K562 (cell line): Measurements from ENCODE around the gene BRSK1. TPM values are rescaled to one million over a fixed set of nuclear protein-coding genes. Genes with fewer than 3 reads are reported as not detected.

Source experiments
- ATAC-seq: fragments of 200-7000 bp; cut with Tn5 transposase; 3 replicates; pipeline ENCODE4 v1.9.1; 2020; ENCODE audit warnings: moderate library complexity
- BruUV-seq: library from RNA; stranded (reverse); fragments of 400-500 nt; replicated peaks from 2 replicates; lab custom pipeline; 2021; lab: Mats Ljungman, UMichigan
- CTCF ChIA-PET: fragments of 300-600 bp; formaldehyde crosslinking; extraction: SDS; loops from one replicate; lab custom pipeline; 2021; ENCODE audit warnings: low intra/inter-chr PET ratio; lab: Yijun Ruan, JAX
- POLR2A ChIA-PET: fragments of 300-600, 350-650 bp; sonication (Branson Sonifier 250); formaldehyde crosslinking; extraction: SDS; loops from one replicate; lab custom pipeline; 2021; ENCODE audit warnings: antibody characterized with exemption, inconsistent platforms; lab: Yijun Ruan, JAX
- DNase-seq, 4 experiments: peaks; one replicate each; pipeline versions ENCODE4 v3.0.0 to v3.0.0-alpha.2; 2011 to 2018; ENCODE audit warnings: low spot score in 3 of 4, mixed read lengths in 3 of 4; ENCODE audit errors: extremely low read depth in 1 of 4
- FAIRE-seq: peaks from 2 replicates; lab custom pipeline; 2011; peaks lifted over from hg19 to GRCh38; lab: Jason Lieb, UNC
- H2AFZ ChIP-seq: 2 replicates; pipeline ENCODE4 v1.6.0; 2011; ENCODE audit warnings: low read depth, low read length, control low read depth, inconsistent platforms
- H3K27ac ChIP-seq: fragments of 200-600 bp; 3 replicates; pipeline ENCODE4 v1.8.0; 2011; ENCODE audit warnings: low read depth, mild to moderate bottlenecking, control low read depth, inconsistent platforms, low read length, moderate library complexity, mixed read lengths; ENCODE audit errors: extremely low read depth
- H3K27me3 ChIP-seq, 2 experiments: fragments of 300-600 bp in 1 of 2; 2 replicates in 1 of 2; 3 replicates in 1 of 2; pipeline versions ENCODE4 v1.6.0 to v1.8.0; 2011; ENCODE audit warnings: inconsistent platforms in 2 of 2, low read length in 2 of 2, mild to moderate bottlenecking in 1 of 2, mixed read lengths in 1 of 2, moderate library complexity in 1 of 2; ENCODE audit not compliant: control insufficient read depth in 2 of 2, insufficient read depth in 2 of 2
- H3K36me3 ChIP-seq: fragments of 300-600 bp; 3 replicates; pipeline ENCODE4 v1.8.0; 2011; ENCODE audit warnings: mild to moderate bottlenecking, low read length, inconsistent platforms; ENCODE audit not compliant: control insufficient read depth, insufficient read depth
- H3K4me1 ChIP-seq, 2 experiments: fragments of 200-600 bp in 1 of 2; replicated peaks in 1 of 2; 2 replicates in 1 of 2; 3 replicates in 1 of 2; pipeline versions ENCODE4 v1.5.1 to v1.8.0; 2011; ENCODE audit warnings: inconsistent platforms in 2 of 2, low read length in 2 of 2, mild to moderate bottlenecking in 1 of 2, mixed read lengths in 1 of 2, moderate library complexity in 1 of 2; ENCODE audit not compliant: control insufficient read depth in 2 of 2, insufficient read depth in 2 of 2
- H3K4me2 ChIP-seq: 2 replicates; pipeline ENCODE4 v1.6.1; 2011; ENCODE audit warnings: low read length, control low read depth, inconsistent platforms, mixed read lengths; ENCODE audit not compliant: insufficient read depth
- H3K4me3 ChIP-seq: fragments of 200-600 bp; sonication (generic), shearing (Covaris generic); 2 replicates; pipeline ENCODE4 v1.5.1; 2016; ENCODE audit warnings: control low read depth, inconsistent platforms
- H3K79me2 ChIP-seq: fragments of 200-600 bp; 3 replicates; pipeline ENCODE4 v1.8.0; 2011; ENCODE audit warnings: low read length, inconsistent platforms; ENCODE audit not compliant: control insufficient read depth, insufficient read depth
- H3K9ac ChIP-seq, 2 experiments: 2 replicates each; pipeline versions ENCODE4 v1.6.0 to v1.6.1; 2011; ENCODE audit warnings: low read depth in 2 of 2, low read length in 2 of 2, control low read depth in 1 of 2, inconsistent platforms in 1 of 2, mild to moderate bottlenecking in 1 of 2, mixed read lengths in 1 of 2; ENCODE audit not compliant: insufficient read depth in 1 of 2
- H3K9me1 ChIP-seq: one replicate; pipeline ENCODE4 v1.6.0; 2011; ENCODE audit warnings: inconsistent platforms, mild to moderate bottlenecking, low read length, moderate library complexity; ENCODE audit not compliant: control insufficient read depth, insufficient read depth
- H3K9me3 ChIP-seq: replicated peaks from 2 replicates; pipeline ENCODE4 v1.5.1; 2011; ENCODE audit warnings: low read depth, low read length, inconsistent platforms; ENCODE audit not compliant: control insufficient read depth, insufficient read depth
- H4K20me1 ChIP-seq: replicated peaks from 2 replicates; pipeline ENCODE4 v1.6.1; 2011; ENCODE audit warnings: low read length, inconsistent platforms, mixed read lengths; ENCODE audit not compliant: control insufficient read depth, insufficient read depth
- ARHGAP35 ChIP-seq: fragments of 450-650 bp; IDR thresholded peaks from 2 replicates; pipeline ENCODE4 v1.6.1; 2018; ENCODE audit not compliant: partially characterized antibody
- BDP1 ChIP-seq: IDR thresholded peaks from 3 replicates; pipeline ENCODE4 v1.6.1; 2011; ENCODE audit not compliant: insufficient read length, insufficient read depth
- CCNT2 ChIP-seq: IDR thresholded peaks from 2 replicates; pipeline ENCODE4 v1.6.1; 2011; ENCODE audit warnings: borderline replicate concordance, low read depth, mild to moderate bottlenecking, moderate library complexity, mixed read lengths, low read length; ENCODE audit not compliant: insufficient read length; ENCODE audit errors: extremely low read depth
- CREM ChIP-seq: IDR thresholded peaks from 2 replicates; pipeline ENCODE4 v1.6.1; 2014; ENCODE audit warnings: antibody characterized with exemption, low read depth
- FOXJ2 ChIP-seq: fragments of 200-800 bp; sonication (Bioruptor generic); IDR thresholded peaks from 2 replicates; pipeline ENCODE4 v1.6.1; 2016; ENCODE audit warnings: missing genetic modification characterization, missing compliant biosample characterization
- KLF1 ChIP-seq: fragments of 450-650 bp; IDR thresholded peaks from 2 replicates; pipeline ENCODE4 v1.6.1; 2016; ENCODE audit warnings: missing genetic modification characterization, missing compliant biosample characterization
- KLF16 ChIP-seq: IDR thresholded peaks from 2 replicates; pipeline ENCODE4 v1.6.1; 2016; ENCODE audit warnings: antibody characterized with exemption
- NR2F6 ChIP-seq: fragments of 450-650 bp; formaldehyde crosslinking; IDR thresholded peaks from 2 replicates; pipeline ENCODE4 v1.4.0; 2020; ENCODE audit warnings: mild to moderate bottlenecking
- RB1 ChIP-seq: fragments of 450-650 bp; IDR thresholded peaks from 2 replicates; pipeline ENCODE4 v1.6.1; 2017; ENCODE audit warnings: low read depth, mild to moderate bottlenecking
- RBFOX2 ChIP-seq: fragments of 200-400 bp; formaldehyde crosslinking; IDR thresholded peaks from 2 replicates; pipeline ENCODE4 v1.6.1; 2017; ENCODE audit warnings: low read depth, mild to moderate bottlenecking, low read length, moderate library complexity
- TEAD1 ChIP-seq, 2 experiments: fragments of 450-650 bp in 1 of 2; sonication (generic) in 1 of 2; formaldehyde crosslinking; IDR thresholded peaks; 2 replicates each; pipeline versions ENCODE4 v1.4.0 to v1.8.0; 2020 to 2022; ENCODE audit warnings: mild to moderate bottlenecking in 2 of 2, missing genetic modification reagents in 1 of 2
- ZFP36 ChIP-seq: fragments of 150-350 bp; IDR thresholded peaks from 2 replicates; pipeline ENCODE4 v1.6.1; 2018; ENCODE audit warnings: low read length, low read depth; ENCODE audit not compliant: partially characterized antibody
- ZNF766 ChIP-seq: fragments of 200-800 bp; sonication (Bioruptor generic); conservative IDR thresholded peaks from 2 replicates; pipeline ENCODE4 v1.6.1; 2016; ENCODE audit warnings: missing genetic modification characterization, missing compliant biosample characterization
- WGBS: fragments of 100-300 bp; shearing (Covaris generic); methylation state at CpG from one replicate; pipeline ENCODE4 v1.1.6; 2016; ENCODE audit warnings: low coverage, mixed read lengths; ENCODE audit not compliant: insufficient coverage; ENCODE audit errors: missing lambda C conversion rate; 5-methylcytosine and 5-hydroxymethylcytosine counted together
- in situ Hi-C: fragments of 300-500 bp; cut with MboI; formaldehyde crosslinking; loops from 4 replicates; pipeline ENCODE4 v1.15.0; 2018; ENCODE audit warnings: inconsistent platforms, mixed read lengths
- intact Hi-C: fragments of 100-400 bp; cut with micrococcal nuclease; formaldehyde crosslinking; loops from 2 replicates; pipeline ENCODE4 v1.14.2; 2022
- polyA plus RNA-seq, 8 experiments: library from polyadenylated mRNA; depleted of rRNA in 4 of 8; stranded (reverse) in 5 of 8; unstranded in 3 of 8; fragments of >200 nt; fragmentation: Nextera tagmentation in 2 of 8; fragmentation: Illumina TruSeq in 1 of 8; extraction: Ambion mirVana in 2 of 8; extraction: Trizol in 1 of 8; gene quantifications; 2 replicates each; pipeline versions ENCODE4 v1.2.1 to v1.2.3, GENCODE V29; 2011 to 2014; ENCODE audit warnings: inconsistent platforms in 1 of 8, missing spikeins in 1 of 8
- total RNA-seq, 7 experiments: library from RNA; depleted of rRNA in 6 of 7; stranded (reverse); fragments of >200 nt in 6 of 7; fragmentation: Illumina TruSeq in 2 of 7; extraction: Trizol in 2 of 7; gene quantifications; 2 replicates each; pipeline versions ENCODE4 v1.2.1 to v1.2.3, GENCODE V29; 2011 to 2021; ENCODE audit warnings: low replicate concordance in 1 of 7
- TF ChIP-seq, protein P1 (sequence below): fragments of 450-650 bp; conservative IDR thresholded peaks from 2 replicates; pipeline ENCODE4 v1.6.1; 2016; ENCODE audit warnings: missing genetic modification characterization, low read depth, mild to moderate bottlenecking, control low read depth, missing compliant biosample characterization

The BRSK1 gene
- total and polyA plus RNA-seq, 9 of the 15 experiments (the other 6 are each of a cell fraction or from before 2014, with no cell fraction given): 1.7 to 9.3 (median 3.8) TPM; not detected in 2

DNA sequence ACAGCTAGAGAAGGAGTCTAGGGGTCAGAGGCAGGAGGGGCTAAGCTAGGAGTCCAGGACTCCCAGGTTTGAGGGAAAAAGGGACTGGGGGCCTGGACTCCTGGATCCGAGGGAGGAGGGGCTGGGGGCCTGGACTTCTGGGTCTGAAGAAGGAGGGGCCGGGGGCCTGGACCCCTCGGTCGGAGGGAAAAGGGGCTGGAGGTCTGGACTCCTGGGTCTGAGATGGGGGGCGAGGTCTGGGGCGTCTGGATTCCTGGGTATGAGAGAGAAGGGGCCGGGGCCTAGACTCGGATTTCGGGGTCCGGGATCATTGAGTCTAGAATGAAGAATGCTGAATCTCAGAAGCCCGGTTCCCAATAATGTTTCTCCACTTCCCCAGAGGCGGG, 18.5 kb downstream of the BRSK1 start:
- H3K79me2 ChIP-seq: no peaks in the 10 kb centered on the region
- 51% methylated on average over 4 of the region's 12 CpGs for WGBS
- ChIA-PET CTCF (interaction anchor here (0.7 kb wide), 1 partner anchor 166 kb away, joined by 3 read pairs; no protein-coding TSS in a partner anchor), POLR2A (interaction anchor here (1.0 to 2.6 kb wide), 5 partner anchors 14 to 105 kb away, joined by 3 to 12 read pairs (median 3); partner anchors contain the start of gene UBE2S)
- TSS peak; percentile 42 for BruUV-seq
- H3K27ac ChIP-seq: 0 out of 3 replicates have a peak overlapping the region, but pooled peaks have one; percentile 18
- ATAC-seq: no peak
- no peak for DNase-seq
- no peaks in the 10 kb centered on the region for H3K9me1 ChIP-seq
- intact Hi-C loops: loop anchor here (5.0 kb wide), 2 partner anchors 35 to 85 kb away; partner anchors contain the start of genes KMT5C and RPL28
- H3K9me3 ChIP-seq: no peaks in the 10 kb centered on the region; the same call in 1 of the 2 replicates
- peaks cover 12 to 51% of the 10 kb centered on the region in 2 experiments; a peak in 4 of 5 replicates for H3K4me1 ChIP-seq
- peak overlapping the region; percentile 94 for H2AFZ ChIP-seq
- FAIRE-seq: no peak
- TF ChIP-seq KLF1 (tag): no peak
- no peak for TF ChIP-seq KLF16
- no peak for TF ChIP-seq BDP1
- no peak for TF ChIP-seq ARHGAP35
- TF ChIP-seq TEAD1 (CRISPR knock-in tag; IDR thresholded peaks at IDR 0.05): no peak
- TF ChIP-seq, protein P1, sequence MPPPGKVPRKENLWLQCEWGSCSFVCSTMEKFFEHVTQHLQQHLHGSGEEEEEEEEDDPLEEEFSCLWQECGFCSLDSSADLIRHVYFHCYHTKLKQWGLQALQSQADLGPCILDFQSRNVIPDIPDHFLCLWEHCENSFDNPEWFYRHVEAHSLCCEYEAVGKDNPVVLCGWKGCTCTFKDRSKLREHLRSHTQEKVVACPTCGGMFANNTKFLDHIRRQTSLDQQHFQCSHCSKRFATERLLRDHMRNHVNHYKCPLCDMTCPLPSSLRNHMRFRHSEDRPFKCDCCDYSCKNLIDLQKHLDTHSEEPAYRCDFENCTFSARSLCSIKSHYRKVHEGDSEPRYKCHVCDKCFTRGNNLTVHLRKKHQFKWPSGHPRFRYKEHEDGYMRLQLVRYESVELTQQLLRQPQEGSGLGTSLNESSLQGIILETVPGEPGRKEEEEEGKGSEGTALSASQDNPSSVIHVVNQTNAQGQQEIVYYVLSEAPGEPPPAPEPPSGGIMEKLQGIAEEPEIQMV (tag): no peak
- TF ChIP-seq ZNF766 (CRISPR knock-in tag): no peak
- TF ChIP-seq CREM: no peak
- TF ChIP-seq FOXJ2 (tag): no peak
- no peak for TF ChIP-seq CCNT2
- no peak for TF ChIP-seq ZFP36
- no peak for TF ChIP-seq RB1
- no peak for TF ChIP-seq NR2F6 (CRISPR knock-in tag)
- TF ChIP-seq RBFOX2: no peak
- peak overlapping the region; percentile 81 for H3K4me2 ChIP-seq
- no peaks in the 10 kb centered on the region for H3K27me3 ChIP-seq
- peaks cover 5% of the 10 kb centered on the region; the same call in 1 of the 3 replicates for H3K36me3 ChIP-seq
- H3K9ac ChIP-seq: peak overlapping the region; percentile 51 to 88; a peak in 3 of 4 replicates
- in situ Hi-C loops: no loop called here
- no peaks in the 10 kb centered on the region for H4K20me1 ChIP-seq
- H3K4me3 ChIP-seq: peak overlapping the region; percentile 41
